ENCODE data around the gene SAP25. TPM values are rescaled to one million over a fixed set of nuclear protein-coding genes. Genes with fewer than 3 reads are reported as not detected.

The SAP25 gene
- total RNA-seq, 1 experiment from 2014 or later, result 3.0 TPM

DNA sequence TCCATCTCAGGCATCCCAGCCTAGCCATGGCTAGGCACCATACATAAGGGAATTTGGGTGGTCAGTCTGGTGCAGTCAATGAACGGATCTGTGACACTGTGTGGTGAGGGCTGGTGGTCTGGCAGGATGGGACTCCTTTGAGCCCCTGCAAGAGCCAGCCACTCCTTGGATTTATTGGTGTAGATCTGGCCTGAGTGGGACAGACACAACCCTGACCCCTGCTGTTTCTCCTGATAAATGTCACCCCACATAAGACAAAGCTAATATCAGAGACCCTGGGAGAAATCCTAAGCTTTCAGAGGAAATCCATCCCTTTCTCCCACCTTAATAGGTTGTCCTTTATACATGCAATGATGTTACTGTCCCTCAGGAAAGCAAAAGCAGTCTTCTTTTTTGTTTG is 14.7 kb upstream of the SAP25 start:
- DNase-seq (ENCODE audit: low read depth, low spot score) (no peak), ATAC-seq (no peak)
- TF ChIP-seq, protein P1, sequence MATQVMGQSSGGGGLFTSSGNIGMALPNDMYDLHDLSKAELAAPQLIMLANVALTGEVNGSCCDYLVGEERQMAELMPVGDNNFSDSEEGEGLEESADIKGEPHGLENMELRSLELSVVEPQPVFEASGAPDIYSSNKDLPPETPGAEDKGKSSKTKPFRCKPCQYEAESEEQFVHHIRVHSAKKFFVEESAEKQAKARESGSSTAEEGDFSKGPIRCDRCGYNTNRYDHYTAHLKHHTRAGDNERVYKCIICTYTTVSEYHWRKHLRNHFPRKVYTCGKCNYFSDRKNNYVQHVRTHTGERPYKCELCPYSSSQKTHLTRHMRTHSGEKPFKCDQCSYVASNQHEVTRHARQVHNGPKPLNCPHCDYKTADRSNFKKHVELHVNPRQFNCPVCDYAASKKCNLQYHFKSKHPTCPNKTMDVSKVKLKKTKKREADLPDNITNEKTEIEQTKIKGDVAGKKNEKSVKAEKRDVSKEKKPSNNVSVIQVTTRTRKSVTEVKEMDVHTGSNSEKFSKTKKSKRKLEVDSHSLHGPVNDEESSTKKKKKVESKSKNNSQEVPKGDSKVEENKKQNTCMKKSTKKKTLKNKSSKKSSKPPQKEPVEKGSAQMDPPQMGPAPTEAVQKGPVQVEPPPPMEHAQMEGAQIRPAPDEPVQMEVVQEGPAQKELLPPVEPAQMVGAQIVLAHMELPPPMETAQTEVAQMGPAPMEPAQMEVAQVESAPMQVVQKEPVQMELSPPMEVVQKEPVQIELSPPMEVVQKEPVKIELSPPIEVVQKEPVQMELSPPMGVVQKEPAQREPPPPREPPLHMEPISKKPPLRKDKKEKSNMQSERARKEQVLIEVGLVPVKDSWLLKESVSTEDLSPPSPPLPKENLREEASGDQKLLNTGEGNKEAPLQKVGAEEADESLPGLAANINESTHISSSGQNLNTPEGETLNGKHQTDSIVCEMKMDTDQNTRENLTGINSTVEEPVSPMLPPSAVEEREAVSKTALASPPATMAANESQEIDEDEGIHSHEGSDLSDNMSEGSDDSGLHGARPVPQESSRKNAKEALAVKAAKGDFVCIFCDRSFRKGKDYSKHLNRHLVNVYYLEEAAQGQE (IDR thresholded peaks at IDR 0.05; ENCODE audit: insufficient read depth in 1 of 2, low read depth in 2 of 2, low read length in 1 of 2), result no peak
- TF ChIP-seq, protein P2, sequence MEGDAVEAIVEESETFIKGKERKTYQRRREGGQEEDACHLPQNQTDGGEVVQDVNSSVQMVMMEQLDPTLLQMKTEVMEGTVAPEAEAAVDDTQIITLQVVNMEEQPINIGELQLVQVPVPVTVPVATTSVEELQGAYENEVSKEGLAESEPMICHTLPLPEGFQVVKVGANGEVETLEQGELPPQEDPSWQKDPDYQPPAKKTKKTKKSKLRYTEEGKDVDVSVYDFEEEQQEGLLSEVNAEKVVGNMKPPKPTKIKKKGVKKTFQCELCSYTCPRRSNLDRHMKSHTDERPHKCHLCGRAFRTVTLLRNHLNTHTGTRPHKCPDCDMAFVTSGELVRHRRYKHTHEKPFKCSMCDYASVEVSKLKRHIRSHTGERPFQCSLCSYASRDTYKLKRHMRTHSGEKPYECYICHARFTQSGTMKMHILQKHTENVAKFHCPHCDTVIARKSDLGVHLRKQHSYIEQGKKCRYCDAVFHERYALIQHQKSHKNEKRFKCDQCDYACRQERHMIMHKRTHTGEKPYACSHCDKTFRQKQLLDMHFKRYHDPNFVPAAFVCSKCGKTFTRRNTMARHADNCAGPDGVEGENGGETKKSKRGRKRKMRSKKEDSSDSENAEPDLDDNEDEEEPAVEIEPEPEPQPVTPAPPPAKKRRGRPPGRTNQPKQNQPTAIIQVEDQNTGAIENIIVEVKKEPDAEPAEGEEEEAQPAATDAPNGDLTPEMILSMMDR (IDR thresholded peaks at IDR 0.05), result no peak
- TF ChIP-seq TCF7L2 (IDR thresholded peaks at IDR 0.05; ENCODE audit: low read depth, low read length) (no peak), POLR2AphosphoS5 (IDR thresholded peaks at IDR 0.05; ENCODE audit: low read depth, low read length) (no peak), SIN3A (IDR thresholded peaks at IDR 0.05; ENCODE audit: borderline replicate concordance, insufficient read depth, low read depth, low read length) (no peak)
- peaks cover 12% of the 10 kb centered on the region for H3K4me1 ChIP-seq (ENCODE audit: control insufficient read depth, insufficient read depth, low read length)
- in situ Hi-C loops (cut with HindIII; ENCODE audit: low pct_unique_long_range_greater_than_20kb, low sequenced_read_pairs) (no loop called here), intact Hi-C loops (cut with micrococcal nuclease; ENCODE audit: unreplicated experiment) (no loop called here)
- BruUV-seq (replicated peaks), result no TSS peak
- no peak overlapping the region for H3K4me3 ChIP-seq (ENCODE audit: low read depth in 2 of 2, low read length in 2 of 2)
- H3K27ac ChIP-seq (ENCODE audit: low read length), result no peak overlapping the region
- no peaks in the 10 kb centered on the region for H3K36me3 ChIP-seq (ENCODE audit: control insufficient read depth, insufficient read depth, low read length)
- no peaks in the 10 kb centered on the region for H3K9me3 ChIP-seq (ENCODE audit: control insufficient read depth, insufficient read depth, low read depth, low read length)
- POLR2A ChIA-PET, result interaction anchor here (0.7 kb wide), 1 partner anchor 17 kb away, joined by 6 read pairs; no protein-coding TSS in a partner anchor
- H3K27me3 ChIP-seq (ENCODE audit: control insufficient read depth, insufficient read depth, low read length), result no peaks in the 10 kb centered on the region
- CTCF ChIA-PET, result interaction anchor here (0.5 to 1.3 kb wide), 7 partner anchors 9 to 80 kb away, joined by 3 to 9 read pairs (median 3); partner anchors contain the start of gene MOSPD3

DNA sequence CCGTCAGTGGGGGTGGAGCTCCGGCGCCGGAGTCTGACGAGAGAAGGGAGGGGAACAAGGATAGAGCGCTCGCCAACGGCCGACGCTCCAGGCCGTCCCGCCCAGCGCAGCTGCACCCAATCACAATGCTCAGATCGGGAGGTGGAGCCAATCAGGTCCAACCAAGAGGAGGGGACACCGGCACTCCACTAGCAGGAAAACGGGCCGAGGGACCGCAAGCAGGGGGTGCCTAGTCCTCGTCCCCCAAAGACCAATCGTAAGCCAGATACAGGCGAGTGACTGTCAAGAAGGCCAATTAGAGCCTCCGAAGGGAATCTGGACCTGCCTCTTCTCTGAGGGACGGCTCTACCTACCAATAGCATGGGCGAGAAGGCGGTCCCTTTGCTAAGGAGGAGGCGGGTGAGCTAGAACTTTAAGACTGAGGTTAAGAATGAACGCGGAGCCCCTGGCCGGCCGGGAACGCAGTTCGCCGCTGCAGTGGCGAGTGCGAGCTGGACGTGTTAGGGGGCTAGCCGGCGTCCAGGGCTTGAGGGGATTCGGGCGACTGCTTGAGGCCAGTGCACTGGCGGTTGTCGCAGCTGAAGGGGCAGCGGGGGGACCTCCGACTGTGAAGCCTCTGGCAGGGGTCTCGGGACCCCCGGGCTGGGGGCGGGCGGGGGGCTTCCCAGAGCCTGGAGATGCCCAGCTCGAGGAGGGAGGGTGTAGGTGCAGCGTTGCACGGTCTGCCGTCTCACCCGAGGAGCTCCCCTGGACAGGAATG is 12.7 kb upstream of the SAP25 start, which contains the start of gene FBXO24:
TSS of gene FBXO24 (plus strand) at position 63 of the 760 bp plus-strand sequence. CDS start at position 361, 298 bp downstream.
- ATAC-seq (peak; percentile 95), DNase-seq (ENCODE audit: low read depth, low spot score) (peak; percentile 100)
- Histone ChIP-seq H3K4me3 (ENCODE audit: low read depth in 2 of 2, low read length in 2 of 2) (peak within 1 kb of the TSS; percentile 89 to 93), H3K4me1 (ENCODE audit: control insufficient read depth, insufficient read depth, low read length) (peaks cover 12% of the 10 kb centered on the region), H3K27ac (ENCODE audit: low read length) (peak within 1 kb of the TSS; percentile 86), H3K9me3 (ENCODE audit: control insufficient read depth, insufficient read depth, low read depth, low read length) (no peaks in the 10 kb centered on the region), H3K36me3 (ENCODE audit: control insufficient read depth, insufficient read depth, low read length) (peaks cover 6% of the 10 kb centered on the region; the same call in 1 of the 2 replicates), H3K27me3 (ENCODE audit: control insufficient read depth, insufficient read depth, low read length) (no peaks in the 10 kb centered on the region)
- in situ Hi-C loops (cut with HindIII; ENCODE audit: low pct_unique_long_range_greater_than_20kb, low sequenced_read_pairs), result no loop called here
- TF ChIP-seq, protein P1 (IDR thresholded peaks at IDR 0.05; ENCODE audit: insufficient read depth in 1 of 2, low read depth in 2 of 2, low read length in 1 of 2), result no peak
- peak; percentile 38; the same call in 1 of the 2 replicates for TF ChIP-seq TCF7L2 (IDR thresholded peaks at IDR 0.05; ENCODE audit: low read depth, low read length)
- TF ChIP-seq POLR2AphosphoS5 (IDR thresholded peaks at IDR 0.05; ENCODE audit: low read depth, low read length), result 0 out of 2 replicates have a peak, but pooled peaks have one; percentile 2
- POLR2A ChIA-PET, result interaction anchor here (0.6 kb wide), 2 partner anchors 12 to 303 kb away, joined by 7 read pairs; no protein-coding TSS in a partner anchor
- intact Hi-C loops (cut with micrococcal nuclease; ENCODE audit: unreplicated experiment), result no loop called here
- no TSS peak for BruUV-seq (replicated peaks)
- CTCF ChIA-PET, result interaction anchor here (0.5 to 1.1 kb wide), 6 partner anchors 17 to 266 kb away, joined by 3 to 8 read pairs (median 3); partner anchors contain the start of gene SLC12A9

Measured in Panc1 (cell line).